Nephron progenitor cell (in vitro differentiated cells): ENCODE results near the gene ASXL2.
"Not testable (repeated sequence)": the region's sequence is repeated elsewhere in the genome, so short reads cannot be mapped to it uniquely, and the experiment has no call there.

Experiments used
- DNase-seq: peaks from one replicate; pipeline ENCODE4 v3.0.0; 2021
- H3K27ac Mint-ChIP-seq: 2 replicates; pipeline ENCODE4 v1.8.0; 2021; ENCODE audit warnings: mild to moderate bottlenecking, moderate library complexity, mixed read lengths
- H3K27me3 Mint-ChIP-seq: 2 replicates; pipeline ENCODE4 v1.8.0; 2021; ENCODE audit warnings: mild to moderate bottlenecking, low read depth, mixed read lengths; ENCODE audit not compliant: poor library complexity
- H3K36me3 Mint-ChIP-seq: 2 replicates; pipeline ENCODE4 v1.8.0; 2021; ENCODE audit warnings: low read depth, mixed read lengths
- H3K4me1 Mint-ChIP-seq: 2 replicates; pipeline ENCODE4 v1.8.0; 2021; ENCODE audit warnings: mixed read lengths
- H3K4me3 Mint-ChIP-seq: 2 replicates; pipeline ENCODE4 v1.8.0; 2021; ENCODE audit warnings: mild to moderate bottlenecking, moderate library complexity, mixed read lengths
- H3K9me3 Mint-ChIP-seq: 2 replicates; pipeline ENCODE4 v1.8.0; 2021; ENCODE audit warnings: mild to moderate bottlenecking, moderate library complexity, mixed read lengths
- TF ChIP-seq, protein P1 (sequence below): fragments of 200-600 bp; sonication (generic); IDR thresholded peaks from 2 replicates; pipeline ENCODE4 v1.5.0; 2021; ENCODE audit warnings: antibody characterized with exemption

The ASXL2 gene

GRCh38 chr2:25854613-25855012 lies 23.7 kb downstream of the ASXL2 start:
- no peaks in the 10 kb centered on the region for H3K4me1 Mint-ChIP-seq
- no peak overlapping the region for H3K27ac Mint-ChIP-seq
- TF ChIP-seq, protein P1, sequence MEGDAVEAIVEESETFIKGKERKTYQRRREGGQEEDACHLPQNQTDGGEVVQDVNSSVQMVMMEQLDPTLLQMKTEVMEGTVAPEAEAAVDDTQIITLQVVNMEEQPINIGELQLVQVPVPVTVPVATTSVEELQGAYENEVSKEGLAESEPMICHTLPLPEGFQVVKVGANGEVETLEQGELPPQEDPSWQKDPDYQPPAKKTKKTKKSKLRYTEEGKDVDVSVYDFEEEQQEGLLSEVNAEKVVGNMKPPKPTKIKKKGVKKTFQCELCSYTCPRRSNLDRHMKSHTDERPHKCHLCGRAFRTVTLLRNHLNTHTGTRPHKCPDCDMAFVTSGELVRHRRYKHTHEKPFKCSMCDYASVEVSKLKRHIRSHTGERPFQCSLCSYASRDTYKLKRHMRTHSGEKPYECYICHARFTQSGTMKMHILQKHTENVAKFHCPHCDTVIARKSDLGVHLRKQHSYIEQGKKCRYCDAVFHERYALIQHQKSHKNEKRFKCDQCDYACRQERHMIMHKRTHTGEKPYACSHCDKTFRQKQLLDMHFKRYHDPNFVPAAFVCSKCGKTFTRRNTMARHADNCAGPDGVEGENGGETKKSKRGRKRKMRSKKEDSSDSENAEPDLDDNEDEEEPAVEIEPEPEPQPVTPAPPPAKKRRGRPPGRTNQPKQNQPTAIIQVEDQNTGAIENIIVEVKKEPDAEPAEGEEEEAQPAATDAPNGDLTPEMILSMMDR = no peak
- DNase-seq = no peak
- no peaks in the 10 kb centered on the region for H3K9me3 Mint-ChIP-seq
- peaks cover 6% of the 10 kb centered on the region for H3K27me3 Mint-ChIP-seq
- peaks cover 10% of the 10 kb centered on the region for H3K36me3 Mint-ChIP-seq
- H3K4me3 Mint-ChIP-seq = no peak overlapping the region

DNA sequence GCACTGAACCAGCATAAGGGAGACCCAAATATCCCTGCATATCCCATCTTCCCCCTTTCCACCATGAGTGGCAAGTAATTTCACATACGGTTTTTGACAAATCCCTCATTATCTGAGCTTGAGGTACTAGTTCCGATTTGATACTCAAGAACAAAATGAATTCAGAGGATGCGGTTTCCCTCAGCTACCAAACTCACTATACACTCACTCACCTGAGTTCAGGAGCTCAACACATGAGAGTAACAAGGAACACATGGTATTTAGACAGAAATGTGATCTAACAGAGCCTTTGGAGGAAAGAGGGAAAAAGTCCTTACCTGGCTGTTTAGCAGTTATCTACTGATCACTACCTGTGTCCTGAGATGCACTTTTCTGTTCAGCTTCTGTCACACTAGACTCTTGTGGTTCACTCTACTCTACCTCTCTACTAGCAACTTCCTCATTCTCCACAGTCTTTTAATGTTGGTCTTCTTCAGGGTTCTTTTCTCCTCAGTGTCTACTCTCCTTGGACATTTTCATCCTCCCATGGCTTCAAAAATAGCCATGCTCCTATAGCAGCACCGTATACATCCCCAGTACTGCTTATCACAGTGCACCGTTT lies 25.1 kb downstream of the ASXL2 start:
- peak overlapping the region; percentile 15 for H3K27ac Mint-ChIP-seq
- no peak overlapping the region for H3K4me3 Mint-ChIP-seq
- H3K27me3 Mint-ChIP-seq = peaks cover 6% of the 10 kb centered on the region
- DNase-seq = no peak
- no peaks in the 10 kb centered on the region for H3K9me3 Mint-ChIP-seq
- no peaks in the 10 kb centered on the region for H3K4me1 Mint-ChIP-seq
- H3K36me3 Mint-ChIP-seq = peaks cover 10% of the 10 kb centered on the region
- TF ChIP-seq, protein P1 = no peak

DNA sequence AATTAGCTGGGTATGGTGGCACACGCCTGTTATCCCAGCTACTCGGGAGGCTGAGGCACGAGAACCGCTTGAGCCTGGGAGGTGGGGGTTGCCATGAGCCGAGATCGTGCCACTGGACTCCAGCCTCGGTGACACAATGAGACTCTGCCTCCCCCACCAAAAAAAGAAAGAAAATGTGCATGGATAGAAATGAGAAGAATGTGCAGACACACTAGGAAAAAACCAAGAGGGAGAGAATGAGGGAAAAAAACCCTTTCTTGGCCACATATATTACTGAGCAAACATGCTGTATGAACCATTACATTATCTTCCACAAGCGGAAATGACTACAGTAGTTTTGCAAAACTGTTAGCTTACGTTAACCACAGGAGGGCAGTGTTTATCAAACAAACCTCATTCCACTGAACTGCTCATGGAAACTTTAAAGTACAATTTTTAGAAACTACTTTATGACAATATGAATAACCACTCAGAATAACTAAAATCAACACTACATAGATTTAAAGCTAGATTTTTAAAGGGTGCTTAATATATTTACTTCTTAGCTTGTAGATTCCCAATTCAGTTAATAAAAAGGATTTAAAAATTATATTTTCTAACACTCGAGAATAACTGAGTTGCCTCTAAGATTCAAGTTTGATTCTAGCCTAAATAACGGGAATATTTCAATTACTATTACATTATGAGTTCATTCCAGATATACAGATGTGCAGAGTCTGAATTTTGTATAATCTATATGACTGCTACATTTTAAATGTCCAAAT lies 26.4 kb downstream of the ASXL2 start:
- H3K4me1 Mint-ChIP-seq = no peaks in the 10 kb centered on the region
- no peak for DNase-seq
- H3K36me3 Mint-ChIP-seq = peaks cover 10% of the 10 kb centered on the region
- no peak overlapping the region for H3K4me3 Mint-ChIP-seq
- peaks cover 6% of the 10 kb centered on the region for H3K27me3 Mint-ChIP-seq
- H3K9me3 Mint-ChIP-seq = no peaks in the 10 kb centered on the region
- no peak overlapping the region for H3K27ac Mint-ChIP-seq
- TF ChIP-seq, protein P1 = peak; percentile 61

DNA sequence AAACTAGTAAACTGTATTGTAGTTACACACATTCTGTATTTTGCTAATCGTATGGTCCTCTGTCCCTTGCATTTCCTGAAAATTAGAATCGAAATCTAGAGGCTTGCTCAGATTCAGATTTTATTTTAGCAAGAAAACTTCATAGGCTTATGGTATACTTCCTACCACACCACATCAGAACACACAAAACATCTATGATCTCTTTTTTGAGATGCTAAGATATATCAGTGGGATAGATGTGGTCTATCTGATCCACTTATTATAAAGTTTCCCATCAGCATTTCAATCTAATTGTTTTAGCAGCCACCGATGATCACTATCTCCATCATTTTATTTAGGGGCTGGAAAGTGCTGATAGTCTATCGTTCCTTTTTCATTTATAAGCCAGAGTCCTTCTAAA lies 27.9 kb downstream of the ASXL2 start:
- H3K27ac Mint-ChIP-seq, H3K4me1 Mint-ChIP-seq, H3K27me3 Mint-ChIP-seq, H3K9me3 Mint-ChIP-seq, H3K4me3 Mint-ChIP-seq, H3K36me3 Mint-ChIP-seq, DNase-seq: not testable (repeated sequence)

GRCh38 chr2:25849350-25849749 lies 28.9 kb downstream of the ASXL2 start:
- H3K27ac Mint-ChIP-seq, H3K9me3 Mint-ChIP-seq, DNase-seq, H3K4me3 Mint-ChIP-seq, H3K27me3 Mint-ChIP-seq, H3K4me1 Mint-ChIP-seq, H3K36me3 Mint-ChIP-seq: not testable (repeated sequence)

DNA sequence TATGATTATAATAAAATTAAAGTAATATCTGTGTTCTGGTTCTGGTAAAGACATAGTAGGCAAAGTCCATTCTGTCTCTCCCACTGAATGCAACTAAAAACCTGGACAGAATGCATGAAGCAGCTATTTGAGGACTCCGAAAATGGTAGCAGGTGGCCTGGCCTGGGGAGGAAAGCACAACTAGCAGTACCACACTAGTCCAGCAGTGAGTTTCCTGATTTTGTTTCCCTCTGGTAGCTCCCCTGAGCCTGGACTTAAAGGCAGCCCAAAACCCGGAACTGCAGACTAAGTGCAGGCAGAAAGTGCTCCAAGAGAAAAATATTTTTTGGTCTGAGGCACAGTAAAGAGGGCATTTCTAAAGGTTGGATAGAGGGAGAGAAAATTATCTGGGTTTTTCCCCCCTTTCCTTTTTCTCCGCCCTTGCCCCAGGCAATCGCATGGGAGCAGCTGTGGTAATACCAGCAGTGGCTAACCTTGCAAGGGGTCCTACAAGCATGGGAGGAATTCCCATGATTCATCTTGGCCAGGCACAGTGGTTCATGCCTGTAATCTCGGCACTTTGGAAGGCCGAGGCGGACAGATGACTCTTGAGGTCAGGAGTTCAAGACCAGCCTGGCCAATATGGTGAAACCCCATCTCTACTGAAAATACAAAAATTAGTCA lies 32.3 kb downstream of the ASXL2 start:
- Mint-ChIP-seq H3K27me3 (no peaks in the 10 kb centered on the region), H3K4me3 (no peak overlapping the region), H3K36me3 (peaks cover 6% of the 10 kb centered on the region), H3K4me1 (no peaks in the 10 kb centered on the region), H3K9me3 (no peaks in the 10 kb centered on the region), H3K27ac (no peak overlapping the region)
- DNase-seq = no peak
- TF ChIP-seq, protein P1 = no peak
